GM23338 (cell line): Measurements from ENCODE around the gene REXO5.

Source experiments
- EZH2 ChIP-seq: fragments of 200-600 bp; sonication (generic); IDR thresholded peaks from one replicate; pipeline ENCODE4 v1.8.0; 2017; ENCODE audit warnings: antibody characterized with exemption, mild to moderate bottlenecking, low read depth; ENCODE audit not compliant: unreplicated experiment
- EZH2phosphoT487 ChIP-seq: fragments of 200-600 bp; sonication (generic); IDR thresholded peaks from one replicate; pipeline ENCODE4 v1.8.1; 2018; ENCODE audit warnings: antibody characterized with exemption; ENCODE audit not compliant: unreplicated experiment
- POLR2AphosphoS5 ChIP-seq: IDR thresholded peaks from 2 replicates; pipeline ENCODE4 v1.6.1; 2016; ENCODE audit warnings: antibody characterized with exemption, low read depth
- ZNF331 ChIP-seq: fragments of 250-450 bp; sonication (Bioruptor Pico); IDR thresholded peaks from 2 replicates; pipeline ENCODE4 v1.5.0; 2020; ENCODE audit warnings: low read depth, mild to moderate bottlenecking, moderate library complexity
- TF ChIP-seq, protein P1 (sequence below), 2 experiments: fragments of 200-600 bp in 1 of 2; sonication (generic) in 1 of 2; conservative IDR thresholded peaks; 2 replicates each; pipeline versions ENCODE4 v1.5.1 to v1.6.1; 2016 to 2017; ENCODE audit warnings: antibody characterized with exemption in 2 of 2, low read depth in 2 of 2, mild to moderate bottlenecking in 2 of 2, moderate library complexity in 1 of 2
- TF ChIP-seq, protein P2 (sequence below): IDR thresholded peaks from one replicate; pipeline ENCODE4 v1.6.1; 2018; ENCODE audit warnings: antibody characterized with exemption; ENCODE audit not compliant: unreplicated experiment

DNA sequence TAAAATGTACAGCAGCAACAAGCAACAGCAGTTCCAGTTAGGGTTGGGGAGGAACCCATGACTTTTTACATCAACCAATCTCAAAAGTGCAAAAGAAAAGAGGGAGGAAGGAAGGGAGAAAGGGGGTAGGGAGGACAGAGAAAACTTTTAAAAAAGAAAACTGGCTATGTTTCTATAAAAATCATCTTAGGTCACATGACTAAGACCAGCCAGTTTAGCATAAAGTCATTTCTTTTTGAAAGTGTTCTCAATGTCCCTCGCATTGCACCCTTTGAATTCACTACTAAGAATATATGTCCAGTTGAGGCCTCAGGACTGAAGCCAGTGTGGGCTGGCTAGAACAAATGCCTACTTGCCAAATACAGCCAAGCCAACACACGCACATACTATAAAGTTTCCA is 64.9 kb downstream of the REXO5 start:
- TF ChIP-seq, protein P1, sequence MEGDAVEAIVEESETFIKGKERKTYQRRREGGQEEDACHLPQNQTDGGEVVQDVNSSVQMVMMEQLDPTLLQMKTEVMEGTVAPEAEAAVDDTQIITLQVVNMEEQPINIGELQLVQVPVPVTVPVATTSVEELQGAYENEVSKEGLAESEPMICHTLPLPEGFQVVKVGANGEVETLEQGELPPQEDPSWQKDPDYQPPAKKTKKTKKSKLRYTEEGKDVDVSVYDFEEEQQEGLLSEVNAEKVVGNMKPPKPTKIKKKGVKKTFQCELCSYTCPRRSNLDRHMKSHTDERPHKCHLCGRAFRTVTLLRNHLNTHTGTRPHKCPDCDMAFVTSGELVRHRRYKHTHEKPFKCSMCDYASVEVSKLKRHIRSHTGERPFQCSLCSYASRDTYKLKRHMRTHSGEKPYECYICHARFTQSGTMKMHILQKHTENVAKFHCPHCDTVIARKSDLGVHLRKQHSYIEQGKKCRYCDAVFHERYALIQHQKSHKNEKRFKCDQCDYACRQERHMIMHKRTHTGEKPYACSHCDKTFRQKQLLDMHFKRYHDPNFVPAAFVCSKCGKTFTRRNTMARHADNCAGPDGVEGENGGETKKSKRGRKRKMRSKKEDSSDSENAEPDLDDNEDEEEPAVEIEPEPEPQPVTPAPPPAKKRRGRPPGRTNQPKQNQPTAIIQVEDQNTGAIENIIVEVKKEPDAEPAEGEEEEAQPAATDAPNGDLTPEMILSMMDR (conservative IDR thresholded peaks at IDR 0.05; ENCODE audit: low read depth in 2 of 2), result no peak
- TF ChIP-seq, protein P2, sequence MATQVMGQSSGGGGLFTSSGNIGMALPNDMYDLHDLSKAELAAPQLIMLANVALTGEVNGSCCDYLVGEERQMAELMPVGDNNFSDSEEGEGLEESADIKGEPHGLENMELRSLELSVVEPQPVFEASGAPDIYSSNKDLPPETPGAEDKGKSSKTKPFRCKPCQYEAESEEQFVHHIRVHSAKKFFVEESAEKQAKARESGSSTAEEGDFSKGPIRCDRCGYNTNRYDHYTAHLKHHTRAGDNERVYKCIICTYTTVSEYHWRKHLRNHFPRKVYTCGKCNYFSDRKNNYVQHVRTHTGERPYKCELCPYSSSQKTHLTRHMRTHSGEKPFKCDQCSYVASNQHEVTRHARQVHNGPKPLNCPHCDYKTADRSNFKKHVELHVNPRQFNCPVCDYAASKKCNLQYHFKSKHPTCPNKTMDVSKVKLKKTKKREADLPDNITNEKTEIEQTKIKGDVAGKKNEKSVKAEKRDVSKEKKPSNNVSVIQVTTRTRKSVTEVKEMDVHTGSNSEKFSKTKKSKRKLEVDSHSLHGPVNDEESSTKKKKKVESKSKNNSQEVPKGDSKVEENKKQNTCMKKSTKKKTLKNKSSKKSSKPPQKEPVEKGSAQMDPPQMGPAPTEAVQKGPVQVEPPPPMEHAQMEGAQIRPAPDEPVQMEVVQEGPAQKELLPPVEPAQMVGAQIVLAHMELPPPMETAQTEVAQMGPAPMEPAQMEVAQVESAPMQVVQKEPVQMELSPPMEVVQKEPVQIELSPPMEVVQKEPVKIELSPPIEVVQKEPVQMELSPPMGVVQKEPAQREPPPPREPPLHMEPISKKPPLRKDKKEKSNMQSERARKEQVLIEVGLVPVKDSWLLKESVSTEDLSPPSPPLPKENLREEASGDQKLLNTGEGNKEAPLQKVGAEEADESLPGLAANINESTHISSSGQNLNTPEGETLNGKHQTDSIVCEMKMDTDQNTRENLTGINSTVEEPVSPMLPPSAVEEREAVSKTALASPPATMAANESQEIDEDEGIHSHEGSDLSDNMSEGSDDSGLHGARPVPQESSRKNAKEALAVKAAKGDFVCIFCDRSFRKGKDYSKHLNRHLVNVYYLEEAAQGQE, result no peak
- no peak for TF ChIP-seq EZH2
- no peak for TF ChIP-seq ZNF331
- TF ChIP-seq POLR2AphosphoS5, result no peak
- TF ChIP-seq EZH2phosphoT487, result no peak
